Thymus (tissue), 11 donors: Measurements from ENCODE around the gene CEACAM7. TPM values are rescaled to one million over a fixed set of nuclear protein-coding genes. Genes with fewer than 3 reads are reported as not detected.
A peak's percentile ranks its signal among the peaks of the same experiment; 100 is the strongest.

Experiments used
- DNase-seq, 9 donors: peaks; one replicate each; pipeline ENCODE4 v3.0.0-alpha.2; 2013; ENCODE audit warnings: low spot score in 9 of 9, low read depth in 6 of 9, missing footprints in 1 of 9
- H3K27ac ChIP-seq, 2 donors: one replicate each; pipeline ENCODE4 v1.5.1; 2013; ENCODE audit warnings: control low read depth in 1 of 2, low read depth in 1 of 2, low read length in 1 of 2, mild to moderate bottlenecking in 1 of 2, moderate library complexity in 1 of 2
- H3K27me3 ChIP-seq, 2 donors: one replicate each; pipeline ENCODE4 v1.5.1; 2013; ENCODE audit warnings: low read length in 1 of 2; ENCODE audit not compliant: control insufficient read depth in 2 of 2, insufficient read depth in 1 of 2
- H3K36me3 ChIP-seq, 2 donors: one replicate each; pipeline ENCODE4 v1.5.1; 2013; ENCODE audit warnings: low read length in 1 of 2, mild to moderate bottlenecking in 1 of 2, moderate library complexity in 1 of 2; ENCODE audit not compliant: control insufficient read depth in 2 of 2, insufficient read depth in 2 of 2
- H3K4me1 ChIP-seq, 2 donors: one replicate each; pipeline ENCODE4 v1.5.1; 2013; ENCODE audit warnings: low read length in 2 of 2; ENCODE audit not compliant: control insufficient read depth in 2 of 2, insufficient read depth in 2 of 2
- H3K4me3 ChIP-seq, 2 donors: one replicate each; pipeline ENCODE4 v1.5.1; 2013; ENCODE audit warnings: low read length in 2 of 2, control low read depth in 1 of 2, mild to moderate bottlenecking in 1 of 2
- H3K9me3 ChIP-seq, 2 donors: one replicate each; pipeline ENCODE4 v1.5.1; 2013; ENCODE audit warnings: low read length in 1 of 2, mild to moderate bottlenecking in 1 of 2; ENCODE audit not compliant: control insufficient read depth in 2 of 2, insufficient read depth in 1 of 2
- WGBS: extraction: QIAGEN DNeasy Blood & Tissue Kit; methylation state at CpG from one replicate; pipeline ENCODE4 v1.1.7; 2013; 5-methylcytosine and 5-hydroxymethylcytosine counted together
- polyA plus RNA-seq: library from polyadenylated mRNA; stranded (reverse); fragments of 200-250 nt; gene quantifications from one replicate; pipeline ENCODE4 v1.2.3, GENCODE V29; 2013
- total RNA-seq: library from RNA; stranded (reverse); fragments of 120-200 nt; gene quantifications from one replicate; pipeline ENCODE4 v1.2.4, GENCODE V29; 2013
- donor health status: healthy.

The CEACAM7 gene
- total and polyA plus RNA-seq, 2 donors: 0.19 to 1.8 TPM

DNA sequence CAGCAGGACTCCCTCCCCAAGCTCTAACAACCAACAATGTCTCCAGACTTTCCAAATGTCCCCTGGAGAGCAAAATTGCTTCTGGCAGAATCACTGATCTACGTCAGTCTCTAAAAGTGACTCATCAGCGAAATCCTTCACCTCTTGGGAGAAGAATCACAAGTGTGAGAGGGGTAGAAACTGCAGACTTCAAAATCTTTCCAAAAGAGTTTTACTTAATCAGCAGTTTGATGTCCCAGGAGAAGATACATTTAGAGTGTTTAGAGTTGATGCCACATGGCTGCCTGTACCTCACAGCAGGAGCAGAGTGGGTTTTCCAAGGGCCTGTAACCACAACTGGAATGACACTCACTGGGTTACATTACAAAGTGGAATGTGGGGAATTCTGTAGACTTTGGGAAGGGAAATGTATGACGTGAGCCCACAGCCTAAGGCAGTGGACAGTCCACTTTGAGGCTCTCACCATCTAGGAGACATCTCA, 14.1 kb upstream of the CEACAM7 start:
- H3K27ac ChIP-seq: no peak overlapping the region
- no peaks in the 10 kb centered on the region for H3K36me3 ChIP-seq
- no peak for DNase-seq
- H3K4me3 ChIP-seq: no peak overlapping the region
- peaks cover 0 to 2% of the 10 kb centered on the region in 2 donors for H3K27me3 ChIP-seq
- no peaks in the 10 kb centered on the region for H3K9me3 ChIP-seq
- 84% methylated on average over 3 of the region's 3 CpGs for WGBS
- H3K4me1 ChIP-seq: peaks cover 0 to 3% of the 10 kb centered on the region in 2 donors

DNA sequence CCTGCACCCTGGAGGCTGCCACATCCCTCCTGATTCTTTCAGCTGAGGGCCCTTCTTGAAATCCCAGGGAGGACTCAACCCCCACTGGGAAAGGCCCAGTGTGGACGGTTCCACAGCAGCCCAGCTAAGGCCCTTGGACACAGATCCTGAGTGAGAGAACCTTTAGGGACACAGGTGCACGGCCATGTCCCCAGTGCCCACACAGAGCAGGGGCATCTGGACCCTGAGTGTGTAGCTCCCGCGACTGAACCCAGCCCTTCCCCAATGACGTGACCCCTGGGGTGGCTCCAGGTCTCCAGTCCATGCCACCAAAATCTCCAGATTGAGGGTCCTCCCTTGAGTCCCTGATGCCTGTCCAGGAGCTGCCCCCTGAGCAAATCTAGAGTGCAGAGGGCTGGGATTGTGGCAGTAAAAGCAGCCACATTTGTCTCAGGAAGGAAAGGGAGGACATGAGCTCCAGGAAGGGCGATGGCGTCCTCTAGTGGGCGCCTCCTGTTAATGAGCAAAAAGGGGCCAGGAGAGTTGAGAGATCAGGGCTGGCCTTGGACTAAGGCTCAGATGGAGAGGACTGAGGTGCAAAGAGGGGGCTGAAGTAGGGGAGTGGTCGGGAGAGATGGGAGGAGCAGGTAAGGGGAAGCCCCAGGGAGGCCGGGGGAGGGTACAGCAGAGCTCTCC, 13.5 kb upstream of the CEACAM7 start:
- Histone ChIP-seq H3K9me3 (no peaks in the 10 kb centered on the region), H3K27me3 (peaks cover 0 to 2% of the 10 kb centered on the region in 2 donors), H3K36me3 (no peaks in the 10 kb centered on the region), H3K27ac (no peak overlapping the region), H3K4me3 (no peak overlapping the region), H3K4me1 (no peaks in the 10 kb centered on the region)
- DNase-seq: no peak
- WGBS: 63% methylated on average over 10 of the region's 10 CpGs

- DNase-seq: no peak
- Histone ChIP-seq H3K36me3 (no peaks in the 10 kb centered on the region), H3K4me3 (no peak overlapping the region), H3K4me1 (no peaks in the 10 kb centered on the region), H3K27ac (no peak overlapping the region), H3K9me3 (no peaks in the 10 kb centered on the region), H3K27me3 (peaks cover 0 to 2% of the 10 kb centered on the region in 2 donors)
- 91% methylated on average over 13 of the region's 13 CpGs for WGBS
Measured at GRCh38 chr19:41700381-41701195, 12.5 kb upstream of the CEACAM7 start.

- H3K4me3 ChIP-seq: no peak overlapping the region
- H3K27me3 ChIP-seq: no peaks in the 10 kb centered on the region
- H3K9me3 ChIP-seq: no peaks in the 10 kb centered on the region
- DNase-seq: no peak
- no peaks in the 10 kb centered on the region for H3K36me3 ChIP-seq
- WGBS: 93% methylated on average over 2 of the region's 2 CpGs
- no peaks in the 10 kb centered on the region for H3K4me1 ChIP-seq
- no peak overlapping the region for H3K27ac ChIP-seq
Measured at GRCh38 chr19:41699968-41700323, 11.9 kb upstream of the CEACAM7 start.

GRCh38 chr19:41699231-41699967, 11.3 kb upstream of the CEACAM7 start:
- H3K4me1 ChIP-seq: no peaks in the 10 kb centered on the region
- H3K27me3 ChIP-seq: no peaks in the 10 kb centered on the region
- no peak for DNase-seq
- WGBS: 85% methylated on average over 17 of the region's 17 CpGs
- H3K27ac ChIP-seq: no peak overlapping the region
- no peak overlapping the region for H3K4me3 ChIP-seq
- H3K9me3 ChIP-seq: no peaks in the 10 kb centered on the region
- no peaks in the 10 kb centered on the region for H3K36me3 ChIP-seq

DNA sequence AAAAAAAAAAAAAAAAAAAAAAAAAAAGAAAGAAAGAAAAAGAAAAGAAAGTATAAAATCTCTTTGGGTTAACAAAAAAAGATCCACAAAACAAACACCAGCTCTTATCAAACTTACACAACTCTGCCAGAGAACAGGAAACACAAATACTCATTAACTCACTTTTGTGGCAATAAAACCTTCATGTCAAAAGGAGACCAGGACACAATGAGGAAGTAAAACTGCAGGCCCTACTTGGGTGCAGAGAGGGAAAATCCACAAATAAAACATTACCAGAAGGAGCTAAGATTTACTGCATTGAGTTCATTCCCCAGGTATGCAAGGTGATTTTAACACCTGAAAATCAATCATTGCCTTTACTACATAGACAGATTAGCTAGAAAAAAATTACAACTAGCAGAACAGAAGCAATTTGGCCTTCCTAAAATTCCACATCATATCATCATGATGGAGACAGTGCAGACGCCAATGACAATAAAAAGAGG, 10.7 kb upstream of the CEACAM7 start:
- WGBS: 75% methylated on average over 1 of the region's 1 CpG
- Histone ChIP-seq H3K27ac (no peak overlapping the region), H3K4me1 (no peaks in the 10 kb centered on the region), H3K27me3 (no peaks in the 10 kb centered on the region), H3K9me3 (no peaks in the 10 kb centered on the region), H3K36me3 (no peaks in the 10 kb centered on the region), H3K4me3 (no peak overlapping the region)
- no peak for DNase-seq

DNA sequence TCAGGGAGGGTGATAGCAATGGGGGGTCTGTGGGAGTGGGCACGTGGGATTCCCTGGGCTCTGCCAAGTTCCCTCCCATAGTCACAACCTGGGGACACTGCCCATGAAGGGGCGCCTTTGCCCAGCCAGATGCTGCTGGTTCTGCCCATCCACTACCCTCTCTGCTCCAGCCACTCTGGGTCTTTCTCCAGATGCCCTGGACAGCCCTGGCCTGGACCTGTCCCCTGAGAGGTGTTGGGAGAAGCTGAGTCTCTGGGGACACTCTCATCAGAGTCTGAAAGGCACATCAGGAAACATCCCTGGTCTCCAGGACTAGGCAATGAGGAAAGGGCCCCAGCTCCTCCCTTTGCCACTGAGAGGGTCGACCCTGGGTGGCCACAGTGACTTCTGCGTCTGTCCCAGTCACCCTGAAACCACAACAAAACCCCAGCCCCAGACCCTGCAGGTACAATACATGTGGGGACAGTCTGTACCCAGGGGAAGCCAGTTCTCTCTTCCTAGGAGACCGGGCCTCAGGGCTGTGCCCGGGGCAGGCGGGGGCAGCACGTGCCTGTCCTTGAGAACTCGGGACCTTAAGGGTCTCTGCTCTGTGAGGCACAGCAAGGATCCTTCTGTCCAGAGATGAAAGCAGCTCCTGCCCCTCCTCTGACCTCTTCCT, 9.3 kb upstream of the CEACAM7 start:
- WGBS: 78% methylated on average over 9 of the region's 9 CpGs
- no peaks in the 10 kb centered on the region for H3K4me1 ChIP-seq
- H3K27me3 ChIP-seq: no peaks in the 10 kb centered on the region
- no peaks in the 10 kb centered on the region for H3K9me3 ChIP-seq
- no peak for DNase-seq
- no peak overlapping the region for H3K4me3 ChIP-seq
- H3K36me3 ChIP-seq: no peaks in the 10 kb centered on the region
- no peak overlapping the region for H3K27ac ChIP-seq

DNA sequence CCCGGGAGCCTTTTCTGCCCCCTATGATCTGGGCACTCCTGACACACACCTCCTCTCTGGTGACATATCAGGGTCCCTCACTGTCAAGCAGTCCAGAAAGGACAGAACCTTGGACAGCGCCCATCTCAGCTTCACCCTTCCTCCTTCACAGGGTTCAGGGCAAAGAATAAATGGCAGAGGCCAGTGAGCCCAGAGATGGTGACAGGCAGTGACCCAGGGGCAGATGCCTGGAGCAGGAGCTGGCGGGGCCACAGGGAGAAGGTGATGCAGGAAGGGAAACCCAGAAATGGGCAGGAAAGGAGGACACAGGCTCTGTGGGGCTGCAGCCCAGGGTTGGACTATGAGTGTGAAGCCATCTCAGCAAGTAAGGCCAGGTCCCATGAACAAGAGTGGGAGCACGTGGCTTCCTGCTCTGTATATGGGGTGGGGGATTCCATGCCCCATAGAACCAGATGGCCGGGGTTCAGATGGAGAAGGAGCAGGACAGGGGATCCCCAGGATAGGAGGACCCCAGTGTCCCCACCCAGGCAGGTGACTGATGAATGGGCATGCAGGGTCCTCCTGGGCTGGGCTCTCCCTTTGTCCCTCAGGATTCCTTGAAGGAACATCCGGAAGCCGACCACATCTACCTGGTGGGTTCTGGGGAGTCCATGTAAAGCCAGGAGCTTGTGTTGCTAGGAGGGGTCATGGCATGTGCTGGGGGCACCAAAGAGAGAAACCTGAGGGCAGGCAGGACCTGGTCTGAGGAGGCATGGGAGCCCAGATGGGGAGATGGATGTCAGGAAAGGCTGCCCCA, 8.5 kb upstream of the CEACAM7 start:
- Histone ChIP-seq H3K36me3 (no peaks in the 10 kb centered on the region), H3K27ac (no peak overlapping the region), H3K27me3 (peaks cover 0 to 3% of the 10 kb centered on the region in 2 donors), H3K9me3 (no peaks in the 10 kb centered on the region), H3K4me3 (no peak overlapping the region), H3K4me1 (no peaks in the 10 kb centered on the region)
- DNase-seq: peak in 2 of 9 donors; percentile 2 to 13
- 74% methylated on average over 7 of the region's 7 CpGs for WGBS
